Head of caudate nucleus (tissue), 42 donors: ENCODE data around the gene ELOA.
"Not testable (repeated sequence)": the region's sequence is repeated elsewhere in the genome, so short reads cannot be mapped to it uniquely, and the experiment has no call there.

Experiments
- DNase-seq, 42 donors: peaks; one replicate each; pipeline versions ENCODE4 v3.0.0 to v3.0.0-alpha.2; 2020 to 2021; ENCODE audit warnings: mixed read lengths in 7 of 42
- intact Hi-C: fragments of 100-400 bp; cut with DNase I; formaldehyde crosslinking; loops from one replicate; pipeline ENCODE4 v1.15.0; 2022

Gene ELOA

GRCh38 chr1:23732363-23733224 is 10.7 kb upstream of the ELOA start:
- intact Hi-C loops: no loop called here
- DNase-seq: peak in 1 of 42 donors; percentile 1

DNA sequence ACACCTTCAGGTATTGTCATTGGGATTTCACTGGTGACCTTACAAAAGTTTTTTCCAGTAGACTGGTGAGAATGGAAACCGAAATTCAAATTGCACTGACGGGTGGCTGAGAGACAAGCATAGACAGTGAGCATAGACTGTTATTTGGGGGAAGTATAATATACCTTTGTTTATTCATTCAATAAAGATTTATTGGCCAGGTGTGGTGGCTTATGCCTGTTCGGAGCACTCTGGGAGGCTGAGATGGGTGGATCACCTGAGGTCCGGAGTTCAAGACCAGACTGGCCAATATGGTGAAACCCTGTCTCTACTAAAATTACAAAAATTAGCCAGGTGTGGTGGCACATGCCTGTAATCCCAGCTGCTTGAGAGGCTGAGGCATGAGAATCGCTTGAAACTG is 10.0 kb upstream of the ELOA start:
- intact Hi-C loops: not testable (repeated sequence)
- peak in 1 of 42 donors; percentile 2 for DNase-seq

GRCh38 chr1:23736437-23737134 is 6.7 kb upstream of the ELOA start:
- intact Hi-C loops: no loop called here
- no peak for DNase-seq

- intact Hi-C loops: no loop called here
- no peak for DNase-seq
Measured at GRCh38 chr1:23741609-23742008, 1.7 kb upstream of the ELOA start.

DNA sequence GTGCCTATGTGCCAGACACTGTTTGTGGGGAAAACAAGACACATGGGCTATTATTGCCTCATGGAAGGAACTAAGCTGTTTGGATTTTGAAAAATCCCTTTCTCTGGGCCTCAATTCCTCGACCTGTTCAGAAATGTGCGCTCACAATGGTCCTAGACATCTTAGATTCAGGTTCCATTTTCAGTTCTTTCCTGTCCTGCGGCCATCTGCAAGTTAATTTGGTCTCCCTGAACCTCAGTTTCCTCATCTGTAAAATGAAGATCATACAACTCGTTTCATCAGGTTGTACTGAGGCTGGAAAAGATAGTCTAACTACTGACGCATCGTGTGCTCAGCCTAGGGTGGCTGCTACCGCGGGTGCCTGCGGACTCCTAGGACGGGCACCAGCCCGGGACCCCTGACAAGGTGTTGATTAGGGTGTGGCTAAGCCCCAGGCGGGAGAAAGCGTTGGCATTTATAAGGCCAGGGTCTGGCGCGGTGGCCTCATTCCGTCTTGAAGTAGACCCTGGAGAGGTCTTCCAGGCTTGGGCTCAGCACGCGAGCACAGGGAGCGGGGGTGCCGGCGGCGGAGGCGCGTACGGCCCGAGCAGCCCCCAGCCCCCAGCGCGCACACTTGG is 493 bp upstream of the ELOA start:
- intact Hi-C loops: no loop called here
- peak in 13 of 42 donors; percentile 4 to 22 (median 10) for DNase-seq

DNA sequence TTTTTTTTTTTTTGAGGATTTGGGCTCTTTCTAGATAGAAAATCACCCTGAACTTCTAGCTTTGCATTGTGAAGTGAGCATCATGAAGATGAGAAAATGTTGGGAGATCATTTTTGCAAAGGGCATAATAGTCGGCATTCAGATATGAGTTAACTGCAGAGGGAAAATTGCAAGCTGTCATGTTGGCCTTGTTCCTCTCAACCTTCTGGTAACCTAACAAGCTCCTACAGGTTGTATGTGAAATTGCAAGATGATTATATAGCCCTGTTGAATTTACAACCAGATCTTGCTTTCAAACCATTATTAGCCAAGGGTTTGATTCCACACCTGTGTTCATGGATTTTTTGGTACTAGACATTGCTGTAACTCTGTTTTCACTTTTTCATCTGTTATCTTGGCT is 2.2 kb downstream of the ELOA start:
- no peak for DNase-seq
- intact Hi-C loops: no loop called here

DNA sequence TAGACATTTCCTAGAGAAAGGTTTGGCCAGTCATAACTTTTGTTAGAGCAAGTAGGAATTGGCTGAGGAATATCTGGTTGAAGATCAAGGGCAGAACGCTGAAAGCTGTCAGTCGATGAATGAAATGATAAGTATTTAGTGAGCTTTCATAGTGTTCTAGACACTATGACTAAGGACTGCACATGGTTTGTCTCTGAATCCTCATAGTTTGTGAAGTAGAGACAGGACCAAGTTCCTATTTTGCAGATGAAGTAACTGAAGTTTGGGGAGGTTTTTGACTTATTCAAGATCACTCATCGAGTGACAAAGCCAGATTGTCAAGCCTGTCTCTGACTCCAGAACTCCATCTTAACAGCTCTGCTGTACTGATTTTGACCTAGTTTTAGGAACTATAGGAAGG is 4.7 kb downstream of the ELOA start:
- DNase-seq: no peak
- intact Hi-C loops: no loop called here

DNA sequence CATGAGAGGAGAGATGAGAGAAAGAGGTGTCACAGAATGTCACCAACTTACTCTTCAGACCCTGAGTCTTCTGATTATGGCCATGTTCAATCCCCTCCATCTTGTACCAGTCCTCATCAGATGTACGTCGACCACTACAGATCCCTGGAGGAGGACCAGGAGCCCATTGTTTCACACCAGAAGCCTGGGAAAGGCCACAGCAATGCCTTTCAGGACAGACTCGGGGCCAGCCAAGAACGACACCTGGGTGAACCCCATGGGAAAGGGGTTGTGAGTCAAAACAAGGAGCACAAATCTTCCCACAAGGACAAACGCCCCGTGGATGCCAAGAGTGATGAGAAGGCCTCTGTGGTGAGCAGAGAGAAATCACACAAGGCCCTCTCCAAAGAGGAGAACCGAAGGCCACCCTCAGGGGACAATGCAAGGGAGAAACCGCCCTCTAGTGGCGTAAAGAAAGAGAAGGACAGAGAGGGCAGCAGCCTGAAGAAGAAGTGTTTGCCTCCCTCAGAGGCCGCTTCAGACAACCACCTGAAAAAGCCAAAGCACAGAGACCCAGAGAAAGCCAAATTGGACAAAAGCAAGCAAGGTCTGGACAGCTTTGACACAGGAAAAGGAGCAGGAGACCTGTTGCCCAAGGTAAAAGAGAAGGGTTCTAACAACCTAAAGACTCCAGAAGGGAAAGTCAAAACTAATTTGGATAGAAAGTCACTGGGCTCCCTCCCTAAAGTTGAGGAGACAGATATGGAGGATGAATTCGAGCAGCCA is 8.0 kb downstream of the ELOA start:
- peak in 11 of 42 donors; percentile 10 to 48 (median 20) for DNase-seq
- intact Hi-C loops: no loop called here

DNA sequence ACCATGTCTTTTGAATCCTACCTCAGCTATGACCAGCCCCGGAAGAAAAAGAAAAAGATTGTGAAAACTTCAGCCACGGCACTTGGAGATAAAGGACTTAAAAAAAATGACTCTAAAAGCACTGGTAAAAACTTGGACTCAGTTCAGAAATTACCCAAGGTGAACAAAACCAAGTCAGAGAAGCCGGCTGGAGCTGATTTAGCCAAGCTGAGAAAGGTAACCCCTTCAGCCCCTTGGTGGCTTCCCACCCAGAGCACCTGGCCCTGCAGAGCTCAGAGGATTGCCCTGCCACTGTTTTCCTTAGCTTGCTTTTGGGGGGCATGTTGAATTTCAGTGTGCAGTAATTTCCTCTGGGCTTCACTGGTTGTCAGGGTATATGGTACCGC is 8.5 kb downstream of the ELOA start:
- DNase-seq: no peak
- intact Hi-C loops: no loop called here

- DNase-seq: no peak
- intact Hi-C loops: no loop called here
Measured at GRCh38 chr1:23752909-23753308, 9.6 kb downstream of the ELOA start.

DNA sequence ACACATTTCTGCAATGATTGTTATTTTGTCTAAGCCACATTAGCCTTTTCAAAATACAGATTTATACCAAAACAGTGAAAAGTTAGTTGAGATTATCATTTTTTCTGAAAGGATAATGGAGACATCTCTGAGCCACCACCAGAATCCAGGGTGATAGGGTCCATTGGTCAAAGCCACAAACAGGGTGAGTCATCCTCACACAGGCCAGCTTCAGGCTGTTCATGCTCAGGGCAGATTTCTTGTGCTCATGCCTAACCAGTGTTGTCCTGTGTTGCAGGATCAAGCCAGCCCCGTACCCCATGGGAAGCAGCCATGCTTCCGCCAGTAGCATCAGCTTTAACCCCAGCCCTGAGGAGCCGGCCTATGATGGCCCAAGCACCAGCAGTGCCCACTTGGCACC is 13.4 kb downstream of the ELOA start:
- intact Hi-C loops: no loop called here

GRCh38 chr1:23757812-23758211 is 14.5 kb downstream of the ELOA start:
- DNase-seq: no peak

More for the DNA sequence above, 13.4 kb downstream of the ELOA start:
- DNase-seq: no peak

GRCh38 chr1:23759277-23759676 is 16.0 kb downstream of the ELOA start:
- intact Hi-C loops: no loop called here

More at GRCh38 chr1:23757812-23758211, 14.5 kb downstream of the ELOA start:
- intact Hi-C loops: no loop called here

DNA sequence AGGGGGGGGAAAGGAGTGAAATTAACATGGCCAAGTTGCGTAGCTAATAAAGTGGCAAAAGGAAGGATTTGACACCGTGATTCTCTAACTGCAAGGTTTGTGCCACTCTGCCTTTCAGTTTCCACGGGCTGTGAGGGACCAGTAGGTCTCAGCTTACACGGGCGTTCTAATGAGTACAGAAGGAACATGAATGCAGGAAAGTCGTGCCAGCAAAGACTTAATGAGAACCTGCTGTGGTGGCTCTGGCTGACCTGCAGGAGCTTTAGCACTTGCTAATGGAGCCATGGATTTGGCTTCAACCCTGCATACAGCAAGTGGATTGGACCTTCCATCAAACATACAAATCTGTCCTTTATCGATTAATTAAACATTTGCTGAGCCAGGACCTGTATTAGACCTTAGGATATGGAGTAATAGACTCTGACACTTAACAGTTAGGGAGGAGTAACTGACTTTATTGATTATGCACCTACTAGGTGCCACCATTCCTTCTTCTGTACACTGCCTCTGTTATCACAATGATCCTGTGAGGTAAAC is 19.8 kb downstream of the ELOA start:
- DNase-seq: no peak
- intact Hi-C loops: no loop called here

More at GRCh38 chr1:23759277-23759676, 16.0 kb downstream of the ELOA start:
- DNase-seq: peak in 32 of 42 donors; percentile 17 to 76 (median 50)

GRCh38 chr1:23768733-23769132 is 25.5 kb downstream of the ELOA start:
- intact Hi-C loops: no loop called here
- DNase-seq: no peak

GRCh38 chr1:23772049-23772853 is 29.0 kb downstream of the ELOA start:
- DNase-seq: peak; percentile 61 to 94 (median 90)
- intact Hi-C loops: loop anchor here (10.0 kb wide), 1 partner anchor 93 kb away; the partner anchor contains the start of gene FUCA1

- no peak for DNase-seq
- intact Hi-C loops: loop anchor here (10.0 kb wide), 1 partner anchor 92 kb away; the partner anchor contains the start of gene FUCA1
Measured at GRCh38 chr1:23772854-23773242, 29.6 kb downstream of the ELOA start.
